ENCODE data around the gene CAPG. TPM values are rescaled to one million over a fixed set of nuclear protein-coding genes. Genes with fewer than 3 reads are reported as not detected.
"Not testable (repeated sequence)": the region's sequence is repeated elsewhere in the genome, so short reads cannot be mapped to it uniquely, and the experiment has no call there.

CAPG gene
- total RNA-seq, 1 experiment from 2014 or later: 5.3 TPM

DNA sequence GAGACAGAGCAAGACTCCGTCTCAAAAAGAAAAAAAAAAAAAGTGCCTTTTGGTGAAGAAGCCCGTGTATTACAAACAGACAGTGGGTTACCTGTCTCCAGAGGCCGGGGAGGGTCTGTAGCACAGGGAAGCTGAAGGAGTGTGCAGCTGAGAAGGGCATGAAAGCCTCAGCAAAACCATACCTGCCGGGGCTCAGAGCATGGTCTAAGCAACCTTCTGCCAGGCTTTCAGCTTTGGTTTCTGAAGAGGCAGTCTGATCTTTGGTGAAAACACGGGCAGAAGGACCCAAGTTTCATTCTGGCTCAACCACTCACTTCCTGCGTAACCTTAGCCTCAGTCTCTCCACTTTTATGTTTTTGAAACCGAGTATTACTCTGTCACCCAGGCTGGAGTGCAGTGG is 29.8 kb upstream of the CAPG start:
- DNase-seq (ENCODE audit: low spot score): no peak
- in situ Hi-C loops (cut with HindIII; ENCODE audit: low sequenced_read_pairs): no loop called here

DNA sequence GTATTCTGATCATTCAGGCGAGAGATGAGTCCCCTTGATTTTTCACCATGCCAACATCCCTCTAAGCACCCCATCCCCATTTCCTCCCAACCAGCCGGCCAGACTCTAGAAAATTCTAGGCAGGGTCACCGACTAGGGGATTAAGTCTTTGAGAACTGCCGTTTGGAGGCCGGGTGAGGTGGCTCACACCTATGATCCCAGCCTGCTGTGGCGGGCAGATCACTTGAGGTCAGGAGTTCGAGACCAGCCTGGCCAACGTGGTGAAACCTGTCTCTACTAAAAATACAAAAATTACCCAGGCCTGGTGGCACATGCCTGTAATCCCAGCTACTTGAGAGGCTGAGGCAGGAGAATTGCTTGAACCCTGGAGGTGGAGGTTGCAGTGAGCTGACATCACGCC is 29.4 kb upstream of the CAPG start:
- DNase-seq (ENCODE audit: low spot score); in situ Hi-C loops (cut with HindIII; ENCODE audit: low sequenced_read_pairs): not testable (repeated sequence)

DNA sequence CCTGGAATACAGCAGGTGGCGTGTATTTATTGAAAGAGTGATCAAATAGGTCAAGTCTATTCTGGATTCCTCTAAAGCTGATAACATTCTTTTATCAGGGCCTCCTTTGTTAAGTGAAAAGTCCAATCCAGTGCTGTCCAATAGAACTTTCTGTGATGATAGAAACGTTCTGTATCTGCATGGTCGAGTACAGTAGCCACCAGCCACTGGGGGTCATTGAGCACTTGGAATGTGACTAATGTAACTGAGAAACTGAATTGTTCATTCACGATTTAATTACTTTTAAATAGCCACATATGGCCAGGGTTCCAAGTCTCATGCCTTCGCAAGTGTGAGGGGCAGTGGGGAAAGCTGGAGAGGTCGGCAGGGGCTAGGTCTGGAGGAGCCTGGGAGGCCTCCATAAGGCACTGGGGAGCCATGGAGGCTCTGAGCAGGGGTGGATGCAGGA is 28.9 kb upstream of the CAPG start:
- no peak for DNase-seq (ENCODE audit: low spot score)
- in situ Hi-C loops (cut with HindIII; ENCODE audit: low sequenced_read_pairs): no loop called here

DNA sequence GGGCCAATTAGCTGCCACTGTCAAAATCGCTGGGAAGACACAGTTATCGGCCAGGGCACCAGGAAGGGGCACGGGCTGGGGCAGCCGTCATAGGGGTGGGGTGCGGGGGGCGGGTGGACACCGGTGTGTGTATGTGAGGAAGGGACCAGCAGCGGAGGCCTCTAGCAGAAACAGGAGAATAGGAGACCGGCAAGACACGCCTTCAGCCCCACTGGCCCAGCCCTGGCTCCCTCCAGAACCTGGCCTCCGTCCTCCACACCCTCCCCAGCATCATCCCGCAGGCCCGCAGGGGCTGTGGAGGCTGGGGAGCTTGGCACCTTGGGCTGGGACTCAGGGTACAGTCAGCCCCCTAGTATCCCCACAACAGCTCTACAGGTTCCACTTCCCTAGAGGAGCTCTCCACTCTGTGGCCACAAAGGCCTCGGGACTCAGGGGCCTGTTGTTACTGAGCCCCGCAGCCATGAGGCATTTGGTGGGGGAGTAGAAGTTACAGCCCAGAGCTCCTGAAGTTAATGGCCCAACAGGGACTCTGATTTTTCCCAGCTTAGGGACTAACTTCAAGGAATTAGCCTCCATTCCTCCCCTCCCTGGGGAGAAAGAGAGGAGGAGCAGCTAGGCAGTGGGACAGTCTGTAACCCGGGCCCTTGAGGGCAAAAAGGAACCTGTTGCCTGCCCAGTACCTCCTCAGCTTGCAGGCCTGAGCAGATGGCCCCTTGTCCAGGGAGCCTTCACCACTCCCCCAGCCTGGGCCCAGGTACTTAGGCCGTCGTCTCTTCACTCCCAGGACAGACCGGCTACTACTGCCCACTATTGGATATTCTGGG is 28.2 kb upstream of the CAPG start:
- in situ Hi-C loops (cut with HindIII; ENCODE audit: low sequenced_read_pairs): no loop called here
- peak; percentile 60 for DNase-seq (ENCODE audit: low spot score)

DNA sequence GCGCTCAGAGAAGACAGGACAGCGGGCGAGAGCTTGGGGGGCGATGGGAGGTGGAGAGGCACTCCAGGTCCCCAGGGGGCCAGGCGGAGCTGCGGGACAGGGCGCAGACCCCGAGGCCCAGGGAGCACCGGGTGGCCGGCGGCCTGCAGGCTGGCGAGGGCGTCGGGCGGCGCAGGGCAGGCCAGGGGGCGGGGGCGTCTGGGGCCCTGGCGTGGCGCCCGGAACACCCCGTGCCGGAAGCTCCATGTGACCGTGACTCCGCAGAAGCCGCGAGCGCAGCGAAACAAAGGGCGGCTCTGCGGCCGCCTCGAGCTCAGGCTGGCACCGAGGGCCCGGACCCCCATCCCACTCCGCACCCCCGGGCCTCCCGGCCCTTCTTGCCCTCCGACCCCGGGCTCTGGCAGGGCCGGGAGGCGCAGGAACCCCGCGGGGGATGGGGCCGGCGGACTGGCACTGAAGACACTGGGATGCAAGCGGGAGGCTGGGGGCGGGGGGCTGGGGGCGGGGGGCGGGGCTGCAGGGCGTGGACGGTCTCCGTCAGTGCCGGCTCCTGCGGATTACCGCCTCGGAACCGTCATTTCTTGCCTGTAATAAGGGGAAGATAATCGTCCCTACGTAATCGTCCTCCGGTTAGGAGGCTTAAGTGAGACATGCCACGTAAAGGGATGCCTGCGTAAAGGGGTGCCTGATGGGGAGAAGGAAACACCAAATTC is 27.5 kb upstream of the CAPG start:
- in situ Hi-C loops (cut with HindIII; ENCODE audit: low sequenced_read_pairs): no loop called here
- DNase-seq (ENCODE audit: low spot score): peak; percentile 50

DNA sequence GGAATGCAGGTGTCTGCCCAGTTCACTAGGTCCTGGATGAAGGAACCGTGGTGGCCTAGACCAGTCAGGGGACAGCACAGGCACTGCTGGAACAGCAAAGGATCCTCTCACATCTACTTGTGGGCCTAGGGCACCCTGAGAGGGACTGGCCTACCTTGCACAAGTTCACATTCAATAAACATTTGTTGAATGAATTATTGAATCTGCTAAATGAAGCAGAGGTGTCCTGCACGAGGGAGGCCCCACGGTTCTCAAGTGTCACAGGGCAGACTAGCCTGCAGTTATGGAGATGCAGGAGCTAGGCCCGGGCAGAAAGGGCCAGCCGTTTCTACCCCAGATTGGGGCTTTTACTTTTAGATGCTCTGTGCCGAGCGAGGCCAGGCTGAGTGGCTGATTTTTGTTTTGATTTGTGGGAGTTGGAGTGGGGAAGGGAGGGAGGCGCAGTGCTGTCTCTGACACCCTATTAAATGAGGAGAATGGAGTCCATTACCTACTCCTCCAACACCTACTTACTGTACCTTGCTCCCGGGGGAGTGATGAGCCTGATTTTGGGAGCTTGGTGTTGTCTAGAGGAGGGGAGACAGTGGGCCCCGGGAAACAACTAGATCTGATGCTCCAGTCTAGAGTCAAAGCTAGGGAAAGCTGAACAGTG is 26.8 kb upstream of the CAPG start:
- in situ Hi-C loops (cut with HindIII; ENCODE audit: low sequenced_read_pairs): no loop called here

DNA sequence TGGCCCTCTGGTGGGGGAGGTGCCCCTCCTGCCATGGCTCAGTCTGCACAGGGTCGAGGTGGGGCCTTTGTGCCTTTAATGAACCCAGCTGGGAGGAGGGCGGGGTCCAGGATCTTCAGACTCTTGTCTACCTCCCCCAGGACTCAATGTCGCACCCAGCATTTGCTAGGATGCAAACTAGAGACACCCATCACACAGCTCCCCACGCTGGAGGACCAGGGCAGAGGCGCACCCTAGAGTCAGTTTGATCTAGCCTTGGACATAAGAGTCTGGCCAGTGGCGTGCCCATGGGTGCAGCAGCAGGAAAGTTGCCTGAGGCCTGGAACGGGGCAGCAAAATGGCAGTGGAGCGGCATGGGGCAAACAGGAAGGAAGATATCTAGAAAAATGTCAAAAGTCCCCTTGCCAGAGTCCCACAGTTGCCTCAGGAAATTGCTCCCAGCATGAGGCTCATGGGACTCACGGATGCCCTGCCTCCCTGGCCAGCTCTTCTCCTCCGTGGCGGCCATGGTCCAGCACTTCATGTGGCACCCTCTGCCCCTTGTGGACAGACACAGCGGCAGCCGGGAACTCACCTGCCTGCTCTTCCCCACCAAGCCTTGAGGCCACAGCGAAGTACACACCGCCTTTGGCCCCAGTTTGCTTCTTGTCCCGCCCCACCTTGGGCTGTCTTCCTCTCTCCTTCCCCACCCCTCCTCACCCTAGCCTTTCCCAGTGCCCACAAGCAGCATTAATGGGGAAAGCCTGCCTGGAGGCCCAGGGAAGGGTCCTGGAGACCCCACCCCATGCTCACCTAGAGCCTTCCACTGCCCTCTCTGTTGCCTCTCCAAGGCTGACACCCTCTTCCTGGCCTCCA is 26.0 kb upstream of the CAPG start:
- in situ Hi-C loops (cut with HindIII; ENCODE audit: low sequenced_read_pairs): no loop called here
- peak; percentile 26 for DNase-seq (ENCODE audit: low spot score)

More for the DNA sequence above, 26.8 kb upstream of the CAPG start:
- peak; percentile 38 for DNase-seq (ENCODE audit: low spot score)

DNA sequence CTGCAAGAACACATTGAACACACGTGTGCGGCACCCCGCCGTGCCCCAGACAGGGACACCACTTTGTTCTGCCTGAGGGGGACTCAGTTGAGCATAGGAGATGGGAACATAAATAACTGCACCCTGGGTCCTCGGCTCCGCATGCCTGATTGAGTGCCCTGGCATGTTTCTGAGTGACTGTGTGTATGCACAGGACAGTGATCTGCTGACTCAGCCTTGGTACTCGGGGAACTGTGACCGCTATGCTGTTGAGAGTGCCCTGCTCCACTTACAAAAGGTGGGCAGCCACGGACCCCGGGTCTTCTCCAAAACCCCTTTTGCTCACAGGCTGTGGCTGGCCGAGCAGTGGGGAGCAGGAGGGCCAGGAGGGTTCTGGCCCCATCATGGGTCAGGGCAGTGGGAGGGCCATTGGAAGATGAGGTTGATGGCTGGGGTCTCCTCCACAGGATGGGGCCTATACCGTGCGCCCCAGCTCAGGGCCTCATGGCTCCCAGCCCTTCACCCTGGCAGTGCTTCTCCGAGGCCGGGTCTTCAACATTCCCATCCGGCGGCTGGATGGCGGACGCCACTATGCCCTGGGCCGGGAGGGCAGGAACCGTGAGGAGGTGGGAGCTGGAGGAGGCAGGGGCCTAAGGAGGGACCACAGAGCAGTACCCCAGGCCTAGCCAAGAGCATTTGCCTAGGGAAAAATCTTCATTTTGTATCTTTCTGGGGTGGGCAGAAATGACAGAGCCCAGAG is 25.2 kb upstream of the CAPG start:
- DNase-seq (ENCODE audit: low spot score): no peak

DNA sequence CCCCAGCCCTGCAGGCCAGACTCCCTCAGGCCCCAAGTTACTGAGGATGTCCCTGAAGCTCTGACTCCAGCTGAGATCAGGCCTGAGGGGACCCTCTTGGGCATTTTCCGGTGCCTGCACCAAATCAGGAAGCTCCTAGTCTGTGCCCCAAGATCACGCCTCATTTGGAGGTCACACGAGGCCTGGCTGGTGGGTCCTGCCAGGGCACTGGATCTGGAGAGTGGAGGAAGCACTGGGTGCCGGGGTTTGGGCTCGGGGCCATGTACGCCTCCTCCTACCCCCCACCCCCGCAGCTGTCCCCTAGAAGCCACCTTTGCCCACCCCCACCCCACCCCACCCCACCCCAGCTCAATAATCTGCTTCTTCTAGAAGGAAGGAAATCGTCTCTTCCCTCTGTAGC is 24.5 kb upstream of the CAPG start:
- in situ Hi-C loops (cut with HindIII; ENCODE audit: low sequenced_read_pairs): no loop called here
- DNase-seq (ENCODE audit: low spot score): no peak

More for the DNA sequence above, 25.2 kb upstream of the CAPG start:
- in situ Hi-C loops (cut with HindIII; ENCODE audit: low sequenced_read_pairs): no loop called here

DNA sequence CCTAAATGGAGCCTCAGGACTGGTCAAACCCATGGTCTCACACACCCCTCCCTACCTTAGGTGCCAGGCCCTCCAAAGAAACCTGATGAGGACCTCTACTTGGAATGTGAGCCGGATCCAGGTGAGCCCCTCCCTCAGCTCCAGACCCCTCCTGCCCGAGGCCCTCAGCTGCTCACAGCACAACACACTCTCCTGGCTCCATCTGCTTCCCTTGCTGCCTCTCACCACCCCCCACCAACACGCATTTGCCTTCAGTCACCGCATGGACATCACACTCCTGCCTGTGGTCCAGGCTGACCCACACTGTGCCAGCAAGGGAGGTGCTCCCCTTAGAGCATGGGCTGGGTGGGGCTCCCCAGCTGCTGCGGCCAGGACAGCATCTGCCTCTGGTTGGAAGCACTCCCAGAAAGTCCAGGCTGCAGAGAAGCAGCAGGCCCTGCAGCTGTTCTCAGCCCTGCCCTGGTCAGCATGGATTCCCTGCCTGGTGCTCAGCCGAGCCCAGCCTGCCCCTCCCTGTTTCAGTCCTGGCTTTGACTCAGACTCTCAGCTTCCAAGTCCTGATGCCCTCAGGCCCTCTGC is 23.4 kb upstream of the CAPG start:
- DNase-seq (ENCODE audit: low spot score): peak; percentile 74
- in situ Hi-C loops (cut with HindIII; ENCODE audit: low sequenced_read_pairs): no loop called here

DNA sequence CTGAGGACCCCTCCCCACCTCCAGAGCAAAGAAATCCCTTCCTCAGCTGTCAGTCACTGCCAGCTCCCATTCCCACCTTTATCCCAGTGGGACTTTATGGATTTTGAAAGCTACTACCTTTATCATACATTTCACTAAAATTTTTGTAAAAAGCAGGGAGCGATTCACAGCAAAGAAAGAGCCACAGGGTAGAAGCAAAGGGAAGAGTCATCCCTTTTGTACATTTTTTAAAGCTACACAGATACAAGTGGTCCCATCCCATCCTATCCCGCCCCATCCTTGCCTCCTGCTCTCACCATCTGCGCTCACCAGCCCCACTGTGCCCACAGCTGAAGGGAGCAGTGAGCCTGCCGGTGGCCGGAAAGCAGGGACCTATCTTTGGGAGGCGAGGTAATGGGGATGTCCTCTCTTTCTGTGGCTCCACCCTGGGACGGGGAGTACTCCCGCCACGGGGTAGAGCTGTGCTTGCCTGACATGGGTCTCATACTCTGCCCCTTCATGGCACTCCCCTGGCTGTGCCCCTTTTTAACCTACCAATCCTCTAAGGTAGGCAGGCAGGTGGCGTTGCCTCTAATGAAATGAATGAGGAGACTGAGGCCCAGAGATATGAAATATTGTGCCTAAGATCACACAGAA is 21.5 kb upstream of the CAPG start:
- in situ Hi-C loops (cut with HindIII; ENCODE audit: low sequenced_read_pairs): no loop called here
- DNase-seq (ENCODE audit: low spot score): peak; percentile 88

DNA sequence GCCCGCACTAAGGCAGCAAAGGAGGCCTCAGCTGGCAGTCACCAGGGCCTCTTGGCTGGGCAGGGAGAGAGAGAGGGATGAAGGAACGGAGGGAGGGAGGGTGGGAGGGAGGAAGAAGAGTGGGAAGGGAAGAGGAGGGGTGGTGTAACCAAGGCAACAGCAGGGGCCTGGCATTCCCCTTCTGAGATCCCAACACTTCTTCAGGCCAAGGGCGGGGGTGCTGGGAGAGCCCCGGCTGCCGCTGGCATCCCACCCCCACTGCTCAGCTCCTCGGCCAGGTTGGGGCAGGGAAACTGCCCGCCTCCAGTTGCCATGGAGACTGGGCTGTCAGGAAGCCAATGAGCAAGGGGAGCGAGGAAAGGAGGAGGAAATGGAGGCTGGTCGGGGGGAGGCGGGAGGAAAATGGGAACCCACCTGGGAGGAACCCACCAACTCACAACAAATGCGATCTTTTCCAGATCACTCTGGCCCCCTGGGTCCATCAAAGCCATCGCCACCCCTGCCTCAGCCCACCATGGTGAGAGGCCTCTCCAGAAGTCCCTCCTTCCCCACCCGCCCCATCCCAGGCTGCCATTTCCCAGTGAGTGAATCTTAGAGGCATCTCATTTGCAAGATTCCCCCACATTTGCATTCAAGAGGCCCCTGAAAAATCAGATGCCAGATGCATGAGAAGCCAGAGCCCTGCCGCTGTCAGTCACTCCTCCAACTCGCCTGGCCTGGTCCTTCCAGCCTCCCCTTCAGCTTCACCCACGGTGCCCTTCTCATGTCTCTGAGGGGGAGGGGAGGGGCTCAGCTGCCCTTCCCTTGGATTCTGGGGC is 20.8 kb upstream of the CAPG start:
- DNase-seq (ENCODE audit: low spot score): peak; percentile 98
- in situ Hi-C loops (cut with HindIII; ENCODE audit: low sequenced_read_pairs): no loop called here

DNA sequence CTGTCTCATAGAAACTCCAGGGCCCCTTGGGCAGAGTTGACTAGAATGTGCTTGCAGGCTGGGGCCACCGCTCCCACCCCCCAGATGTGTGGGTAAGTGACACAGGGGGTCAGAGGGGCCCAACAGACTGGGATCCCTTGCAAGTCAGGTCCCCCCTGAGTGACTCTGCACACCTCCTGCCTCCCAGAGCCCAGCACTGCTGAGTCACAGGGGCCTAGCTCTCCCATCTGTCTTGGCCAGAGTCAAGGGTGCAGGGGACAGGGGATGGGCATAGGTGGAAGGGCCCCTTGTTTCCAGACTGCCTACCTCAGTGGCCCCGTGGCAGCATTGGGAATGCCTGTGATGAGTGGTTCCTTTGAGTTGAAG is 19.7 kb upstream of the CAPG start:
- in situ Hi-C loops (cut with HindIII; ENCODE audit: low sequenced_read_pairs): no loop called here
- no peak for DNase-seq (ENCODE audit: low spot score)

DNA sequence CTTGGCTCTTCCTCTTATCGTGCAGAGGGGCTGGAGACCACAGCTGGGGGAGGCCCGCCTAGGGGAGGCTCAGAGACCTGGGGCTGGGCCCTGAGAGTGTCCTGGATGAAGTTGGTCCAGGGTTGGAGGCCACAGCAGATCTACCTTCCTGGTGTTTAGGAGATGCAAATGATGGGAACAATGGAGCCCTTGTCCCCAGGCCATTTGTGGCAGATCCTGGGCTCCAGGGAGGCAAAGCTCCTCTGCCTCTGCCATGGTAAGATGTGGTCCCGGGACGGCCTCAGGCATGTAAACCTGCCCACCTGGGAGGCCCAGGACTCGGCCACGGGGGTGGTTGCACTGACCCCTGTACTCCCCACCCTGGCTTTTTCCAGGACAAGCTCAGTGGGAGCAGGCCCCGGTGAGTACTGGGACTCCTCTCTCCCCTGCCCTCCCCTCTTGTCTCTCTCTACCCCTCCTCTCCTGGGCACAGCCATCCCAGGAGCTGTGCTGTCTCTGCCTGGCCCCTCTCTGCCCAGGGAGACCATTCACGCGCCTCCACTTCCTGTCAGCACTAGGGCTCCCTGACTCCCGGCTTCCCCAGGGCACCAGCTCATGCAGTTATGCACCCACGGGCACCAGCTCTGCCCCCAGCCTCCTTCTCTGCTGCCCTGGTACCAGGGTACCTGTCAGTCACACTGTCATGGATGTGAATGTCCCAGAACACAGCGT is 19.2 kb upstream of the CAPG start:
- no peak for DNase-seq (ENCODE audit: low spot score)
- in situ Hi-C loops (cut with HindIII; ENCODE audit: low sequenced_read_pairs): no loop called here

DNA sequence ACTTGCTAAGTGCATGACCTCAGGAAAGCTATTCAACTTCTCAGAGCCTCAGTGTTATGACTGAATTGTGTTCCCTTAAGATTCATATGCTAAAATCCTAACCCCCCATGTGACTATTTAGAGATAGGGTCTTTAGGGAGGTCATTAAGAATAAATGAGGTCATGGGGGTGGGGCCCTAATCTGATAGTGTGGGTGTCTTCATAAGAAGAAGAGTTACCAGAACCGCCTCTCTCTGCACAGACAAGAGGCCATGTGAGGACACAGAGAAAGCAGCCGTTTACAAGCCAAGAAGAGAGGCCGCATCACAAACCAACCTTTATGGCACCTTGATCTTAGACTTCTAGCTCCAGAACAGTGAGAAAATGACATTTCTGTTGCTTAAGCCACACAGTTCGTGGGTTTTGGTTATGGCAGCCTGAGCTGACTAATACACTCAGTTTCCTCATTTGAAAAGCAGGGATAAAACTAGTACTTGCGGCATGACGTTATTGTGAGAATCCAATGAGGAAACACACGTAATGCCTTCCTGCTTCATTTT is 18.2 kb upstream of the CAPG start:
- no peak for DNase-seq (ENCODE audit: low spot score)
- in situ Hi-C loops (cut with HindIII; ENCODE audit: low sequenced_read_pairs): no loop called here

DNA sequence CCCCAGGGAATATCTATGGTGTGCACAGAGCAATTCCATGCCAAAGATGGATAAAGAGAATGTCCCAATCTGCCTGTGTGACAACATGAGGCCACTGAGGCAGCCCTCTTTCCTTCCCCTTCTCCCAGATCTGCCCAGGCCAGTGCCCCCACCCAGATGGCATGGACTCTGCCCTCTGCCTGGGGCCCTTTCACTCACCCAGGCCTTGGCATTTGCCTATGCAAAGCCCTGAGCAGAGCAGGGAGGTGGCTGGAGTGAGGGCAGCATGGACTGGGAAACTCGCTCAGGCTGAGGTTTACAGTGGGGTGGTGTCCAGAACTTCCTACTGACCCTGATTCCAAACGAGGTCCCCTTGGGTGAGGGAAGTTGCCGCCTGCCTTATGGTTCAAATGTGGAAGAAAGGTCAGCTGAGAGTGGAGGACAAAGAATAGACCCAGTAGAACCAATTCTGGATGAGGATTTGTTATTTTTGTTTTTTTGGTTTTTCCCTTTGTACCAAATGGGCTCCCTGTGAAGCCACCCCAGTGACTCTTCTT is 17.2 kb upstream of the CAPG start:
- in situ Hi-C loops (cut with HindIII; ENCODE audit: low sequenced_read_pairs): no loop called here
- DNase-seq (ENCODE audit: low spot score): no peak
